Nephron progenitor cell (in vitro differentiated cells): ENCODE data around the gene CCR5.

Experiments
- DNase-seq: peaks from one replicate; pipeline ENCODE4 v3.0.0; 2021
- H3K27ac Mint-ChIP-seq: 2 replicates; pipeline ENCODE4 v1.8.0; 2021; ENCODE audit warnings: mild to moderate bottlenecking, moderate library complexity, mixed read lengths
- H3K27me3 Mint-ChIP-seq: 2 replicates; pipeline ENCODE4 v1.8.0; 2021; ENCODE audit warnings: mild to moderate bottlenecking, low read depth, mixed read lengths; ENCODE audit not compliant: poor library complexity
- H3K36me3 Mint-ChIP-seq: 2 replicates; pipeline ENCODE4 v1.8.0; 2021; ENCODE audit warnings: low read depth, mixed read lengths
- H3K4me1 Mint-ChIP-seq: 2 replicates; pipeline ENCODE4 v1.8.0; 2021; ENCODE audit warnings: mixed read lengths
- H3K4me3 Mint-ChIP-seq: 2 replicates; pipeline ENCODE4 v1.8.0; 2021; ENCODE audit warnings: mild to moderate bottlenecking, moderate library complexity, mixed read lengths
- H3K9me3 Mint-ChIP-seq: 2 replicates; pipeline ENCODE4 v1.8.0; 2021; ENCODE audit warnings: mild to moderate bottlenecking, moderate library complexity, mixed read lengths
- TF ChIP-seq, protein P1 (sequence below): fragments of 200-600 bp; sonication (generic); IDR thresholded peaks from 2 replicates; pipeline ENCODE4 v1.5.0; 2021; ENCODE audit warnings: antibody characterized with exemption

Gene CCR5

GRCh38 chr3:46409739-46410489 is 39.2 kb downstream of the CCR5 start:
- no peak for DNase-seq
- Mint-ChIP-seq H3K36me3 (no peaks in the 10 kb centered on the region), H3K9me3 (no peaks in the 10 kb centered on the region), H3K27me3 (peaks cover 11% of the 10 kb centered on the region), H3K27ac (no peak overlapping the region), H3K4me1 (peaks cover 31% of the 10 kb centered on the region), H3K4me3 (no peak overlapping the region)
- TF ChIP-seq, protein P1, sequence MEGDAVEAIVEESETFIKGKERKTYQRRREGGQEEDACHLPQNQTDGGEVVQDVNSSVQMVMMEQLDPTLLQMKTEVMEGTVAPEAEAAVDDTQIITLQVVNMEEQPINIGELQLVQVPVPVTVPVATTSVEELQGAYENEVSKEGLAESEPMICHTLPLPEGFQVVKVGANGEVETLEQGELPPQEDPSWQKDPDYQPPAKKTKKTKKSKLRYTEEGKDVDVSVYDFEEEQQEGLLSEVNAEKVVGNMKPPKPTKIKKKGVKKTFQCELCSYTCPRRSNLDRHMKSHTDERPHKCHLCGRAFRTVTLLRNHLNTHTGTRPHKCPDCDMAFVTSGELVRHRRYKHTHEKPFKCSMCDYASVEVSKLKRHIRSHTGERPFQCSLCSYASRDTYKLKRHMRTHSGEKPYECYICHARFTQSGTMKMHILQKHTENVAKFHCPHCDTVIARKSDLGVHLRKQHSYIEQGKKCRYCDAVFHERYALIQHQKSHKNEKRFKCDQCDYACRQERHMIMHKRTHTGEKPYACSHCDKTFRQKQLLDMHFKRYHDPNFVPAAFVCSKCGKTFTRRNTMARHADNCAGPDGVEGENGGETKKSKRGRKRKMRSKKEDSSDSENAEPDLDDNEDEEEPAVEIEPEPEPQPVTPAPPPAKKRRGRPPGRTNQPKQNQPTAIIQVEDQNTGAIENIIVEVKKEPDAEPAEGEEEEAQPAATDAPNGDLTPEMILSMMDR = no peak

GRCh38 chr3:46410669-46411068 is 39.9 kb downstream of the CCR5 start:
- Mint-ChIP-seq H3K36me3 (no peaks in the 10 kb centered on the region), H3K4me3 (no peak overlapping the region)
- DNase-seq = no peak

GRCh38 chr3:46411271-46411670 is 40.5 kb downstream of the CCR5 start:
- Mint-ChIP-seq H3K36me3 (no peaks in the 10 kb centered on the region), H3K9me3 (no peaks in the 10 kb centered on the region), H3K4me3 (no peak overlapping the region), H3K27ac (no peak overlapping the region), H3K4me1 (peaks cover 20% of the 10 kb centered on the region), H3K27me3 (peaks cover 11% of the 10 kb centered on the region)
- TF ChIP-seq, protein P1 = no peak
- no peak for DNase-seq

More at GRCh38 chr3:46410669-46411068, 39.9 kb downstream of the CCR5 start:
- no peak overlapping the region for H3K27ac Mint-ChIP-seq
- H3K9me3 Mint-ChIP-seq = no peaks in the 10 kb centered on the region
- H3K4me1 Mint-ChIP-seq = peaks cover 24% of the 10 kb centered on the region
- TF ChIP-seq, protein P1 = no peak
- H3K27me3 Mint-ChIP-seq = peaks cover 11% of the 10 kb centered on the region

- Mint-ChIP-seq H3K36me3 (no peaks in the 10 kb centered on the region), H3K4me3 (no peak overlapping the region), H3K9me3 (no peaks in the 10 kb centered on the region), H3K4me1 (peaks cover 13% of the 10 kb centered on the region), H3K27ac (no peak overlapping the region), H3K27me3 (peaks cover 20% of the 10 kb centered on the region)
- DNase-seq = no peak
- TF ChIP-seq, protein P1 = no peak
These were observed 42.1 kb downstream of the CCR5 start for GRCh38 chr3:46412786-46413298.

GRCh38 chr3:46413951-46414350 is 43.2 kb downstream of the CCR5 start:
- no peak for DNase-seq
- peaks cover 16% of the 10 kb centered on the region for H3K27me3 Mint-ChIP-seq
- H3K4me1 Mint-ChIP-seq = peaks cover 9% of the 10 kb centered on the region

More at GRCh38 chr3:46413951-46414350, 43.2 kb downstream of the CCR5 start:
- Mint-ChIP-seq H3K4me3 (no peak overlapping the region), H3K9me3 (no peaks in the 10 kb centered on the region), H3K36me3 (no peaks in the 10 kb centered on the region), H3K27ac (no peak overlapping the region)
- TF ChIP-seq, protein P1 = no peak
